ENCODE measurements around the gene EPN2. TPM values are rescaled to one million over a fixed set of nuclear protein-coding genes. Genes with fewer than 3 reads are reported as not detected.

The EPN2 gene
- total RNA-seq, 1 experiment from 2014 or later: 19.1 TPM

- no peak for DNase-seq (ENCODE audit: low read depth)
- in situ Hi-C loops (cut with HindIII; ENCODE audit: low pct_unique_long_range_greater_than_20kb, low sequenced_read_pairs): no loop called here
Measured at GRCh38 chr17:19331543-19332245, 94.5 kb downstream of the EPN2 start.

- in situ Hi-C loops (cut with HindIII; ENCODE audit: low pct_unique_long_range_greater_than_20kb, low sequenced_read_pairs): no loop called here
- no peak for DNase-seq (ENCODE audit: low read depth)
Measured at GRCh38 chr17:19332371-19333131, 95.4 kb downstream of the EPN2 start.

- no peak for DNase-seq (ENCODE audit: low read depth)
- in situ Hi-C loops (cut with HindIII; ENCODE audit: low pct_unique_long_range_greater_than_20kb, low sequenced_read_pairs): no loop called here
Measured at GRCh38 chr17:19333132-19333440, 95.9 kb downstream of the EPN2 start.

- DNase-seq (ENCODE audit: low read depth): no peak
Measured at GRCh38 chr17:19333736-19334290, 96.6 kb downstream of the EPN2 start.

GRCh38 chr17:19334331-19334730, 97.2 kb downstream of the EPN2 start:
- in situ Hi-C loops (cut with HindIII; ENCODE audit: low pct_unique_long_range_greater_than_20kb, low sequenced_read_pairs): no loop called here
- DNase-seq (ENCODE audit: low read depth): no peak

More at GRCh38 chr17:19333736-19334290, 96.6 kb downstream of the EPN2 start:
- in situ Hi-C loops (cut with HindIII; ENCODE audit: low pct_unique_long_range_greater_than_20kb, low sequenced_read_pairs): no loop called here

- DNase-seq (ENCODE audit: low read depth): no peak
- in situ Hi-C loops (cut with HindIII; ENCODE audit: low pct_unique_long_range_greater_than_20kb, low sequenced_read_pairs): no loop called here
Measured at GRCh38 chr17:19335951-19336631, 98.9 kb downstream of the EPN2 start.

- in situ Hi-C loops (cut with HindIII; ENCODE audit: low pct_unique_long_range_greater_than_20kb, low sequenced_read_pairs): no loop called here
- no peak for DNase-seq (ENCODE audit: low read depth)
Measured at GRCh38 chr17:19336938-19337711, 100.0 kb downstream of the EPN2 start.

GRCh38 chr17:19337712-19338023, 100.5 kb downstream of the EPN2 start:
- in situ Hi-C loops (cut with HindIII; ENCODE audit: low pct_unique_long_range_greater_than_20kb, low sequenced_read_pairs): no loop called here
- DNase-seq (ENCODE audit: low read depth): no peak

- peak; percentile 30 for DNase-seq (ENCODE audit: low read depth)
- in situ Hi-C loops (cut with HindIII; ENCODE audit: low pct_unique_long_range_greater_than_20kb, low sequenced_read_pairs): no loop called here
Measured at GRCh38 chr17:19338031-19338990, 101.1 kb downstream of the EPN2 start.

GRCh38 chr17:19339341-19339815, 102.2 kb downstream of the EPN2 start:
- DNase-seq (ENCODE audit: low read depth): no peak
- in situ Hi-C loops (cut with HindIII; ENCODE audit: low pct_unique_long_range_greater_than_20kb, low sequenced_read_pairs): no loop called here

- no peak for DNase-seq (ENCODE audit: low read depth)
- in situ Hi-C loops (cut with HindIII; ENCODE audit: low pct_unique_long_range_greater_than_20kb, low sequenced_read_pairs): no loop called here
Measured at GRCh38 chr17:19341211-19341631, 104.1 kb downstream of the EPN2 start.

- no peak for DNase-seq (ENCODE audit: low read depth)
- in situ Hi-C loops (cut with HindIII; ENCODE audit: low pct_unique_long_range_greater_than_20kb, low sequenced_read_pairs): no loop called here
Measured at GRCh38 chr17:19341641-19342610, 104.8 kb downstream of the EPN2 start.

- in situ Hi-C loops (cut with HindIII; ENCODE audit: low pct_unique_long_range_greater_than_20kb, low sequenced_read_pairs): no loop called here
- DNase-seq (ENCODE audit: low read depth): no peak
Measured at GRCh38 chr17:19342611-19343255, 105.6 kb downstream of the EPN2 start.

GRCh38 chr17:19343256-19343630, 106.1 kb downstream of the EPN2 start:
- in situ Hi-C loops (cut with HindIII; ENCODE audit: low pct_unique_long_range_greater_than_20kb, low sequenced_read_pairs): no loop called here
- DNase-seq (ENCODE audit: low read depth): no peak

GRCh38 chr17:19343671-19344151, 106.5 kb downstream of the EPN2 start:
- in situ Hi-C loops (cut with HindIII; ENCODE audit: low pct_unique_long_range_greater_than_20kb, low sequenced_read_pairs): no loop called here
- DNase-seq (ENCODE audit: low read depth): no peak

Measured in Caki2 (cell line).